Activated T-cell treated with anti-CD3 and anti-CD28 coated beads, Interleukin-2, amount 50 U/mL, for 72 hours (primary cell): ENCODE measurements around the gene PNPLA2. TPM values are rescaled to one million over a fixed set of nuclear protein-coding genes. Genes with fewer than 3 reads are reported as not detected.
A peak's percentile ranks its signal among the peaks of the same experiment; 100 is the strongest.

ENCODE experiments used
- ATAC-seq, 2 donors: fragments of 150-1000 bp; cut with Tn5 transposase; replicated peaks in 1 of 2; 2 replicates each; pipeline ENCODE4 v1.10.0; 2021; ENCODE audit warnings: moderate library complexity in 2 of 2, mild to moderate bottlenecking in 1 of 2
- DNase-seq, 2 donors: peaks; one replicate each; pipeline ENCODE4 v3.0.0; 2021 to 2022; ENCODE audit warnings: mixed read lengths in 1 of 2
- H3K27ac Mint-ChIP-seq: one replicate; pipeline ENCODE4 v1.8.0; 2022; ENCODE audit warnings: mild to moderate bottlenecking, moderate library complexity, mixed read lengths
- H3K27me3 Mint-ChIP-seq: one replicate; pipeline ENCODE4 v1.8.0; 2022; ENCODE audit warnings: low read depth, mixed read lengths
- H3K36me3 Mint-ChIP-seq, 2 donors: one replicate each; pipeline ENCODE4 v1.8.0; 2022; ENCODE audit warnings: mixed read lengths in 2 of 2, mild to moderate bottlenecking in 1 of 2; ENCODE audit not compliant: insufficient read depth in 2 of 2
- H3K4me1 Mint-ChIP-seq: one replicate; pipeline ENCODE4 v1.8.0; 2022; ENCODE audit warnings: low read depth, mixed read lengths
- H3K4me3 Mint-ChIP-seq, 2 donors: one replicate each; pipeline ENCODE4 v1.8.0; 2022; ENCODE audit warnings: mild to moderate bottlenecking in 2 of 2, mixed read lengths in 2 of 2, moderate library complexity in 2 of 2
- H3K9me3 Mint-ChIP-seq, 2 donors: one replicate each; pipeline ENCODE4 v1.8.0; 2022; ENCODE audit warnings: mixed read lengths in 2 of 2
- total RNA-seq, 2 donors: library from RNA; stranded (reverse); gene quantifications; one replicate each; pipeline ENCODE4 v1.2.3, GENCODE V29; 2022

Gene PNPLA2
- total RNA-seq, result 10 to 100 TPM; 64.5 to 77.1 TPM

- Mint-ChIP-seq H3K27ac (no peak within 1 kb of the TSS), H3K4me1 (peaks cover 15% of the 10 kb centered on the region), H3K9me3 (no peaks in the 10 kb centered on the region), H3K27me3 (no peaks in the 10 kb centered on the region), H3K36me3 (peaks cover 0 to 3% of the 10 kb centered on the region in 2 donors), H3K4me3 (peak within 1 kb of the TSS; percentile 87 to 89)
- no peak for ATAC-seq
- no peak for DNase-seq
Observed at GRCh38 chr11:818396-819128, at the start of gene PNPLA2. TSS of gene PNPLA2 (plus strand) at chr11:818914. CDS start at chr11:819719, 805 bp downstream.

GRCh38 chr11:769887-770641 is 48.6 kb upstream of the PNPLA2 start:
- H3K27ac Mint-ChIP-seq, result no peak overlapping the region
- H3K36me3 Mint-ChIP-seq, result peaks cover 0 to 4% of the 10 kb centered on the region in 2 donors
- H3K27me3 Mint-ChIP-seq, result no peaks in the 10 kb centered on the region
- no peak for DNase-seq
- H3K4me3 Mint-ChIP-seq, result no peak overlapping the region
- ATAC-seq, result no peak
- H3K9me3 Mint-ChIP-seq, result no peaks in the 10 kb centered on the region
- peaks cover 19% of the 10 kb centered on the region for H3K4me1 Mint-ChIP-seq

- Mint-ChIP-seq H3K9me3 (no peaks in the 10 kb centered on the region), H3K27ac (no peak overlapping the region), H3K4me1 (peaks cover 24% of the 10 kb centered on the region), H3K4me3 (no peak overlapping the region), H3K27me3 (no peaks in the 10 kb centered on the region), H3K36me3 (peaks cover 0 to 4% of the 10 kb centered on the region in 2 donors)
- ATAC-seq (no peak), DNase-seq (no peak)
Observed at GRCh38 chr11:770642-771616, 47.8 kb upstream of the PNPLA2 start.

GRCh38 chr11:771617-772204 is 47.0 kb upstream of the PNPLA2 start:
- Mint-ChIP-seq H3K27me3 (no peaks in the 10 kb centered on the region), H3K4me1 (peaks cover 24% of the 10 kb centered on the region), H3K27ac (no peak overlapping the region), H3K36me3 (peaks cover 0 to 4% of the 10 kb centered on the region in 2 donors), H3K9me3 (no peaks in the 10 kb centered on the region), H3K4me3 (no peak overlapping the region)
- no peak for DNase-seq
- ATAC-seq, result no peak

GRCh38 chr11:772429-773390 is 46.0 kb upstream of the PNPLA2 start:
- no peak for ATAC-seq
- no peak for DNase-seq
- Mint-ChIP-seq H3K27me3 (no peaks in the 10 kb centered on the region), H3K36me3 (peaks cover 0 to 4% of the 10 kb centered on the region in 2 donors), H3K27ac (no peak overlapping the region), H3K4me1 (peaks cover 21% of the 10 kb centered on the region), H3K9me3 (no peaks in the 10 kb centered on the region), H3K4me3 (no peak overlapping the region)

GRCh38 chr11:773425-773824 is 45.3 kb upstream of the PNPLA2 start:
- Mint-ChIP-seq H3K4me1 (peaks cover 21% of the 10 kb centered on the region), H3K36me3 (peaks cover 0 to 4% of the 10 kb centered on the region in 2 donors), H3K27ac (no peak overlapping the region)

GRCh38 chr11:773830-774229 is 44.9 kb upstream of the PNPLA2 start:
- no peak for ATAC-seq
- Mint-ChIP-seq H3K27ac (no peak overlapping the region), H3K9me3 (no peaks in the 10 kb centered on the region)

More at GRCh38 chr11:773425-773824, 45.3 kb upstream of the PNPLA2 start:
- H3K4me3 Mint-ChIP-seq, result no peak overlapping the region
- no peaks in the 10 kb centered on the region for H3K9me3 Mint-ChIP-seq
- H3K27me3 Mint-ChIP-seq, result no peaks in the 10 kb centered on the region
- no peak for DNase-seq
- ATAC-seq, result no peak

GRCh38 chr11:774873-775592 is 43.7 kb upstream of the PNPLA2 start:
- H3K27ac Mint-ChIP-seq, result no peak overlapping the region
- DNase-seq, result no peak

More at GRCh38 chr11:773830-774229, 44.9 kb upstream of the PNPLA2 start:
- DNase-seq, result no peak
- H3K36me3 Mint-ChIP-seq, result peaks cover 0 to 4% of the 10 kb centered on the region in 2 donors
- no peak overlapping the region for H3K4me3 Mint-ChIP-seq
- H3K4me1 Mint-ChIP-seq, result peaks cover 21% of the 10 kb centered on the region
- H3K27me3 Mint-ChIP-seq, result no peaks in the 10 kb centered on the region

GRCh38 chr11:776263-776560 is 42.5 kb upstream of the PNPLA2 start:
- no peak for ATAC-seq
- Mint-ChIP-seq H3K36me3 (peaks cover 0 to 1% of the 10 kb centered on the region in 2 donors), H3K9me3 (no peaks in the 10 kb centered on the region), H3K27ac (no peak overlapping the region), H3K4me1 (peaks cover 21% of the 10 kb centered on the region), H3K4me3 (peak overlapping the region; percentile 88 to 91), H3K27me3 (no peaks in the 10 kb centered on the region)
- DNase-seq, result no peak

More at GRCh38 chr11:774873-775592, 43.7 kb upstream of the PNPLA2 start:
- peaks cover 0 to 4% of the 10 kb centered on the region in 2 donors for H3K36me3 Mint-ChIP-seq
- H3K4me1 Mint-ChIP-seq, result peaks cover 21% of the 10 kb centered on the region
- peak overlapping the region; percentile 61 to 91 for H3K4me3 Mint-ChIP-seq
- H3K9me3 Mint-ChIP-seq, result no peaks in the 10 kb centered on the region
- H3K27me3 Mint-ChIP-seq, result no peaks in the 10 kb centered on the region
- no peak for ATAC-seq

- H3K27ac Mint-ChIP-seq, result no peak overlapping the region
- no peaks in the 10 kb centered on the region for H3K27me3 Mint-ChIP-seq
- ATAC-seq (peak; percentile 62 to 72), DNase-seq (peak in 1 of 2 donors; percentile 23)
- H3K9me3 Mint-ChIP-seq, result no peaks in the 10 kb centered on the region
- peaks cover 21% of the 10 kb centered on the region for H3K4me1 Mint-ChIP-seq
- H3K4me3 Mint-ChIP-seq, result peak overlapping the region; percentile 88 to 91
- peaks cover 0 to 1% of the 10 kb centered on the region in 2 donors for H3K36me3 Mint-ChIP-seq
Observed at GRCh38 chr11:776561-777287, 42.0 kb upstream of the PNPLA2 start.
